ENCODE measurements around the gene HOXA3.

GRCh38 chr7:27105301-27106031, 46.9 kb downstream of the HOXA3 start:
- TF ChIP-seq EZH2 (IDR thresholded peaks at IDR 0.05; ENCODE audit: low read depth) = no peak
- TF ChIP-seq CTCF (conservative IDR thresholded peaks at IDR 0.05) = no peak
